Fibroblast of pulmonary artery (primary cell): Measurements from ENCODE around the gene ZNF565.
"Not testable (repeated sequence)": the region's sequence is repeated elsewhere in the genome, so short reads cannot be mapped to it uniquely, and the experiment has no call there.

Experiments
- DNase-seq: peaks from one replicate; pipeline ENCODE4 v3.0.0-alpha.2; 2010; ENCODE audit warnings: low read depth
- H3K4me3 ChIP-seq: replicated peaks from 2 replicates; pipeline ENCODE4 v1.5.1; 2011; ENCODE audit warnings: low read depth, mild to moderate bottlenecking, control low read depth, low read length, moderate library complexity
- CTCF ChIP-seq: IDR thresholded peaks from 2 replicates; pipeline ENCODE4 v1.5.1; 2011; ENCODE audit warnings: mild to moderate bottlenecking, control low read depth, low read length, inconsistent platforms; ENCODE audit errors: missing control alignments

Gene ZNF565

DNA sequence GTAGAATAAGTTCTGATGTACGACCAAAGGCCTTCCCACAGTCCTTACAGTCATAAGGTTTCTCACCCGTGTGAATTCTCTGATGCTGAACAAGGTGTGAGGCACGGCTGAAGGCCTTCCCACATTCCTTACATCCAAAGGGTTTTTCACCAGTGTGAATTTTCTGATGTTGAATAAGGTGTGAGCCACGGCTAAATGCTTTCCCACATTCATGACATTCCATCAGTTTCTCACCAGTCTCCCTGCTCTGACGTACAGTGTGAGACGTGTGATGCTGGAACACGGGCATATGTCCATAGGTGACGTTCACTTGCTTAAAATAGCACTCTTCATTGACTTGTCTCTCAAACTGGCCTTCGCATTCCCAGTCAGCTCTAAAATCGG, 31.2 kb downstream of the ZNF565 start:
- no peak for TF ChIP-seq CTCF
- DNase-seq, result no peak
- H3K4me3 ChIP-seq, result no peak overlapping the region

- TF ChIP-seq CTCF, result no peak
- DNase-seq, result peak; percentile 11
- no peak overlapping the region for H3K4me3 ChIP-seq
Observed at GRCh38 chr19:36182612-36183244, 31.7 kb downstream of the ZNF565 start.

DNA sequence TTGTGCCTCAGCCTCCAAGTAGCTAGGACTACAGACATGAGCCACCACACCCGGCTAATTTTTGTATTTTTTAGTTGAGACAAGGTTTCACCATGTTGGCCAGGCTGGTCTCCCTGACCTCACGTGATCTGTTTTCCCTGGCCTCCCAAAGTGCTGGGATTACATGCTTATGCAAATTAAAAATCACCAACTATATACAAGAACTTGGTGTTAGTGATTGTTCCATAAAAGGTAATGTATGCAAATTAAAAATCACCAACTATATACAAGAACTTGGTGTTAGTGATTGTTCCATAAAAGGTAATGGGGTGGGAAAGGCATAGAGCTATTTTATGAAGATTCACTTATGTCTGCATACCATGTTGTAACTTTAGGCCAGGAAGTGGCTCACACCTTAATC, 35.4 kb downstream of the ZNF565 start:
- H3K4me3 ChIP-seq, DNase-seq: not testable (repeated sequence)

GRCh38 chr19:36173846-36174245, 40.6 kb downstream of the ZNF565 start:
- DNase-seq, H3K4me3 ChIP-seq: not testable (repeated sequence)

DNA sequence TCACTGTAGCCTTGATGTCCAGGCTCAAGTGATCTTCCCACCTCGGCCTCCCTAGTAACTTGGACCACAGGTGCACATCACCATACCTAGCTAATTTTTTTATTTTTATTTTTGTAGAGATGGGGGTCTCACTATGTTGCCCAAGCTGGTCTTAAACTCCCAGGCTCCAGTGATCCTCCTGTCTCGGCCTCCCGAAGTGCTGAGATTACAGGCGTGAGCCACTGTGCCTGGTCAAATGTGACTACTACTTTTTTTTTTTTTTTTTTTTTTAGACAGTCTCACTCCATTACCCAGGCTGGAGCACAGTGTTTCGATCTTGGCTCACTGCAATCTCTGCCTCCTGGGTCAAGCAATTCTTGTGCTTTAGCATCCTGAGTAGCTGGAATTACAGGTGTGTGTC, 41.6 kb downstream of the ZNF565 start:
- no peak for DNase-seq
- TF ChIP-seq CTCF, result no peak
- H3K4me3 ChIP-seq, result no peak overlapping the region

- H3K4me3 ChIP-seq, result no peak overlapping the region
- TF ChIP-seq CTCF, result no peak
Observed at GRCh38 chr19:36169084-36169760, 45.2 kb downstream of the ZNF565 start.

GRCh38 chr19:36163813-36164212, 50.7 kb downstream of the ZNF565 start:
- no peak for TF ChIP-seq CTCF
- DNase-seq, result no peak
- no peak overlapping the region for H3K4me3 ChIP-seq

More at GRCh38 chr19:36169084-36169760, 45.2 kb downstream of the ZNF565 start:
- DNase-seq, result no peak
